NB4 (cell line): ENCODE data around the gene THSD7A.
A peak's percentile ranks its signal among the peaks of the same experiment; 100 is the strongest.

Source experiments
- DNase-seq: peaks from one replicate; pipeline ENCODE4 v3.0.0; 2010; ENCODE audit warnings: low read depth
- H3K4me3 ChIP-seq: one replicate; pipeline ENCODE4 v1.5.1; 2011; ENCODE audit warnings: mild to moderate bottlenecking, low read depth, low read length, moderate library complexity
- MYC ChIP-seq: IDR thresholded peaks from 2 replicates; pipeline ENCODE4 v1.6.1; 2011; ENCODE audit warnings: low read depth, low read length
- POLR2A ChIP-seq: IDR thresholded peaks from 2 replicates; pipeline ENCODE4 v1.6.1; 2011; ENCODE audit warnings: mild to moderate bottlenecking; ENCODE audit not compliant: insufficient read length; ENCODE audit errors: extremely low read depth
- TF ChIP-seq, protein P1 (sequence below): IDR thresholded peaks from one replicate; pipeline ENCODE4 v1.5.1; 2012; ENCODE audit warnings: low read depth, low read length
- TF ChIP-seq, protein P2 (sequence below): IDR thresholded peaks from 2 replicates; pipeline ENCODE4 v1.6.1; 2011; ENCODE audit warnings: low read depth, low read length

THSD7A gene

DNA sequence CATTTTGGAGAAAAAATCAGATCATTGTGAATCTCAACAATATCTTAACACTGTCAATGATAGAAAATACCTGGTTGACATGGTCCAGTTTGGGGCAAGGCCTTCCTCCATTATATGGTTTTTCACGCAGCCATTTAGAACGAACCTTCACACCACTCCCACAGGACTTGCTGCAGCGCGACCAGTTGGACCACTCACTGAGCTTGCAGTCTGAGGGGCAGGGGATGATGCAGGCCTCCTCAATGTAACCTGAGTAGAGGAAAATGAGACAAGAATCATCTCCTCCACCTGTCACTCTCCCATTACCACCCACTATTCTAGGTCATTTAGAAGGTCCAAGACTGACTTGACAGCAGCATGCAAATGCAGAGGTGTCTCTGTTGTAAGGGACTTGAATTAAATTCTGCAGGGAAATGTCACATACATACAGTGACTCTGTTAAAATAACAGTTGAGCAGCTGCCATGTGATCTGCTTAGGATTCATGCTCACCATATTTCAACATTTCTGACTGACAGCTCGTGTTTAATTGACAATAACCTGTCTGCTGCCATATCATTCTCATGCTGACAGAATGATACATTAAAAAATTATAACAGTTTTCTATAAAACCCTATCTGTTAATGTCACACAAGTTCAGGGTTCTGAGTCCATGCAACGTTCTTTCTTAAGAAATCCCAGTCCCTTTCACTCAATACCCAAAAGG is 403.0 kb downstream of the THSD7A start:
- no peak overlapping the region for H3K4me3 ChIP-seq
- no peak for DNase-seq
- TF ChIP-seq POLR2A (no peak), MYC (no peak)
- TF ChIP-seq, protein P1, sequence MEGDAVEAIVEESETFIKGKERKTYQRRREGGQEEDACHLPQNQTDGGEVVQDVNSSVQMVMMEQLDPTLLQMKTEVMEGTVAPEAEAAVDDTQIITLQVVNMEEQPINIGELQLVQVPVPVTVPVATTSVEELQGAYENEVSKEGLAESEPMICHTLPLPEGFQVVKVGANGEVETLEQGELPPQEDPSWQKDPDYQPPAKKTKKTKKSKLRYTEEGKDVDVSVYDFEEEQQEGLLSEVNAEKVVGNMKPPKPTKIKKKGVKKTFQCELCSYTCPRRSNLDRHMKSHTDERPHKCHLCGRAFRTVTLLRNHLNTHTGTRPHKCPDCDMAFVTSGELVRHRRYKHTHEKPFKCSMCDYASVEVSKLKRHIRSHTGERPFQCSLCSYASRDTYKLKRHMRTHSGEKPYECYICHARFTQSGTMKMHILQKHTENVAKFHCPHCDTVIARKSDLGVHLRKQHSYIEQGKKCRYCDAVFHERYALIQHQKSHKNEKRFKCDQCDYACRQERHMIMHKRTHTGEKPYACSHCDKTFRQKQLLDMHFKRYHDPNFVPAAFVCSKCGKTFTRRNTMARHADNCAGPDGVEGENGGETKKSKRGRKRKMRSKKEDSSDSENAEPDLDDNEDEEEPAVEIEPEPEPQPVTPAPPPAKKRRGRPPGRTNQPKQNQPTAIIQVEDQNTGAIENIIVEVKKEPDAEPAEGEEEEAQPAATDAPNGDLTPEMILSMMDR, result no peak
- TF ChIP-seq, protein P2, sequence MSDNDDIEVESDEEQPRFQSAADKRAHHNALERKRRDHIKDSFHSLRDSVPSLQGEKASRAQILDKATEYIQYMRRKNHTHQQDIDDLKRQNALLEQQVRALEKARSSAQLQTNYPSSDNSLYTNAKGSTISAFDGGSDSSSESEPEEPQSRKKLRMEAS, result no peak

GRCh38 chr7:11427686-11428273 is 404.2 kb downstream of the THSD7A start:
- no peak overlapping the region for H3K4me3 ChIP-seq
- DNase-seq, result peak; percentile 80
- TF ChIP-seq, protein P1, result peak; percentile 69
- TF ChIP-seq, protein P2, result no peak
- TF ChIP-seq POLR2A, result no peak

DNA sequence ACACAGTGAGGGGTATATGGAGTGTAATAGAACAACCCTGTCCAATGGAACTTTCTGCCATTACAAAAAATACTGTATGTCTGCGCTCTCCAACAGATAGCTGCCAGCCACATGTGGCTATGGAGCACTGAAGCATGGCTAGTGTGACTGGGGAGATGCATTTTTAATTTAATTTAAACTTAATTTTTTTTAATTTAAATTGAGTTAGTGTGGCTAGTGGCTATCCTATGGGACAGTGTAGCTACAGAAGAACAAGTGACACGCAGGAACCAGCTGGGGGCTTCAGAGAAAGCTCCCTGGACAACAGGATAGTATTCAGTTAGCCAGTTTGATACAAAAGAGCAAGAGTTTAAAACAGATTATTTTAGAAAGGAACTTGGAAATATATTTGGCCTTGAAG is 408.0 kb downstream of the THSD7A start:
- no peak for DNase-seq
- no peak overlapping the region for H3K4me3 ChIP-seq
- TF ChIP-seq MYC (no peak), POLR2A (no peak)
- TF ChIP-seq, protein P2, result no peak
- TF ChIP-seq, protein P1, result no peak

GRCh38 chr7:11420049-11420448 is 411.9 kb downstream of the THSD7A start:
- H3K4me3 ChIP-seq, result no peak overlapping the region
- TF ChIP-seq MYC, result no peak
- TF ChIP-seq, protein P2, result no peak
- TF ChIP-seq, protein P1, result no peak
- no peak for TF ChIP-seq POLR2A
- DNase-seq, result no peak

DNA sequence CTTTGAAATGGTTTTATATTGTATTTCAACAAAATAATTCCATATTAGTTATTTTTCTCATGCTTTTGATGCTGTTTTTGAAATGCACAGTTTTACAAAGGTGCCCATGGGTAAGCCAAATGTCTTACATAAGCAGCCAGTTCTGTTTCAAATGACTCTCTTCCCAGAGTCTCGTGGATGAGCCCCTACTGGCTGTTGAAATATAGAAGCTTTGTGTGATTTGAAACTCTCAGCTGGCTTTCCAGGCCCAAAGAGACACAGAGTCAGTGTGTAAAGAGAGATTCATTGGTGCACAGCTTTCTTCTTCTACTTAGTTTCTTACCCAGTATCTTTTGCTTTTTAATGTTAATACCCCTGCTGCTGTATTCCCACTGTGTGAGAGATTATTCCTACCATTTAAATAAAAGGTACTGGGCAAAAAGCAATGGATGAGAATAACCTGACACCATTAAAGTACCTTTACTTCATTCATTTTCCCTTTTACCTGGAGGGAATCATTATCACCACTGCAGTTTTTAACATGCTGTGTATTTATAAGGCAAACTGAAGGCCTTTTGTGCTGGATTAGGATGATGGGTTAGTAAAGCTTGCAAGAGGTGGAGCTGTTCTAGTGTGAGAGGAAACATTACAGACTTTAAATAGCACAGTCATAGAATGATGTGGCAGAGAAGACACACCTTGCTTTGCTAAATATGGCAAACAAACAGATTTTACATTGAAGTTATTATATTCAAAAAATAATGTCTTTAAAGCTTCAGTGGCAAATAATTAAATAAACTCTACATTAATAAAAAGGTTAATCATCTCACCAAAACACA is 415.1 kb downstream of the THSD7A start:
- H3K4me3 ChIP-seq, result no peak overlapping the region
- TF ChIP-seq, protein P1, result no peak
- TF ChIP-seq MYC (no peak), POLR2A (no peak)
- TF ChIP-seq, protein P2, result no peak
- no peak for DNase-seq
